Measurements from ENCODE around the gene LILRA2.
"Not testable (repeated sequence)": the region's sequence is repeated elsewhere in the genome, so short reads cannot be mapped to it uniquely, and the experiment has no call there.

Gene LILRA2

DNA sequence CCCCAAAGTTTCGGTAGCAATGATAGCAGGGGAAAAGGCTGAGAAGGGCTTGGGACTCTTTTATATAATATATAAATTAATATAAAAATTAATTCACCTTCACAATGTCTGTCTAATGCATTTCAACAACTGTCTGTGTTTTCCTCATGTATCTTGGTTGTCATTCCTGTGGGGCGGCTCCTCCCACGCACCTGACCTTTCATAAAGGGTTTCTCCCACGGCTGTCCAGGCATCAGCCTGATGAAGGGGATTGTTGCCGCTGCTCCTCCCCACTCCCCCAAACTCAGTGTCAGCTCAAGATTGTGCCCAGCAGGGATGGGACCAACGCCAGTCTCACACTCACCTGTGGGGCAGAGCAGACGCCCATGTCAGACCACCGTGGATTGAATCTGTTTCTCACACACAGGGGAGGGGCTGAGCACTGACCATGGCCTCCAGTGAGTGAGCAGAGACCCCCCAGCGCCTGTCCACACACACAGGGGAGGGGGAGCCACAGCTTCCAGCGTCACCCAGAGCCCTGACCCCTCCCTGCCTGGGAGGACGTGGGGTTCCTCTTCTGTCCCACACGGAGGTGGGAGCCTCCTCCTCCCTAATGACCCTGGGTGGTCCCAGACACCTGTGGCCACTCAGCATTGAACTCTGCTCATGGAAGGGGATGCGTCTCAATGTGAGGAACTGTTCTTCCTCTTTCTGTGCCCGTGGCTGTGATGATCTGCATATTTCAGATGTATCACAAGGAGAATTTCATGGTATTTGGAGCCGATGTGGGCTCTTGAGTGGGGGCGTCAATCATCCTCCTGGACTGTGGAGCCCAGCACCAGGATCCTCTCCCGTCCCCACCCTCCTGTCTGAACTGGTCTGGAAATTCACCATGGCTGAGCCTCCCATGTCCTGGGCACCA, 1.6 kb upstream of the LILRA2 start:
- not testable (repeated sequence) for DNase-seq (ENCODE audit: low spot score)

- DNase-seq (ENCODE audit: low spot score) = no peak
Observed at GRCh38 chr19:54572696-54573311, 786 bp upstream of the LILRA2 start.

- no peak for DNase-seq (ENCODE audit: low spot score)
Observed at GRCh38 chr19:54574051-54574450, 461 bp downstream of the LILRA2 start.

DNA sequence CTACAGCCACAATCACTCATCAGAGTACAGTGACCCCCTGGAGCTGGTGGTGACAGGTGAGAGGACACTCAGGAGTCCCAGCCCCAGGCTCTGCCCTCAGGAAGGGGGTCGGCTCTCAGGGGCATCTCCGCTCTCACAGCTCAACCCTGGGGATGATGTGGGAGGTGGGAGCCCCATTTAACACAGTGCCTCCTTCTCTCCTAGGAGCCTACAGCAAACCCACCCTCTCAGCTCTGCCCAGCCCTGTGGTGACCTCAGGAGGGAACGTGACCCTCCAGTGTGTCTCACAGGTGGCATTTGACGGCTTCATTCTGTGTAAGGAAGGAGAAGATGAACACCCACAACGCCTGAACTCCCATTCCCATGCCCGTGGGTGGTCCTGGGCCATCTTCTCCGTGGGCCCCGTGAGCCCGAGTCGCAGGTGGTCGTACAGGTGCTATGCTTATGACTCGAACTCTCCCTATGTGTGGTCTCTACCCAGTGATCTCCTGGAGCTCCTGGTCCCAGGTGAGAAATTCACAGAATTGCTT, 1.0 kb downstream of the LILRA2 start:
- DNase-seq (ENCODE audit: low spot score) = no peak

- DNase-seq (ENCODE audit: low spot score) = not testable (repeated sequence)
Observed at GRCh38 chr19:54575205-54575604, 1.6 kb downstream of the LILRA2 start.

DNA sequence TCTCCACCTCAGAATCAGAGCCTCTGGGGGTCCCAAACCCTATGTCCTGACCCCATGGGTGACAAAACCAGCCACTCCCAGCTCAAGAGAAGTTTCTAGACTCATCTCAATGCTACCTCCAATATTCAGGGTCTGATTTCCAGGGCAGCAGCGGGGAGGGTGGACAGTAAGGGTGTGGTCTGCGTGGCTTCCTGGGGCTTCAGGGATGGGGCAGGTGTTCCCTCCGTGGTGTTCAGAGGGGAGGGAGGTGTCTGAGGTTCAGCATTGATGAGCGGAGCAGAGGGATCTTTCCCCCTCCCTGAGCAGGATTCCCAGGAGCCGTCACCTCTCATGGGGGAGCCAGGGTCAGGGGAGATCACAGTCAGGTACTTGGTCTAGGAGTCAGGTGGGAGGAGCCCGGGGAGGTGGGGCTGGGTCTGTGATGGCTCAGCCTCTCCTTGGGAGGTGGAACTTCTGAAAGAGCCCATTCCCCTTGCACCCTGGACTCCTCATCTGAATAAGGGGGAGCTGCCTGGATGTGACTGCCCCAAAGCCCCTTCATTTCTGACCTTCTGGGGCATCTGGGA, 2.9 kb downstream of the LILRA2 start:
- DNase-seq (ENCODE audit: low spot score) = no peak

DNA sequence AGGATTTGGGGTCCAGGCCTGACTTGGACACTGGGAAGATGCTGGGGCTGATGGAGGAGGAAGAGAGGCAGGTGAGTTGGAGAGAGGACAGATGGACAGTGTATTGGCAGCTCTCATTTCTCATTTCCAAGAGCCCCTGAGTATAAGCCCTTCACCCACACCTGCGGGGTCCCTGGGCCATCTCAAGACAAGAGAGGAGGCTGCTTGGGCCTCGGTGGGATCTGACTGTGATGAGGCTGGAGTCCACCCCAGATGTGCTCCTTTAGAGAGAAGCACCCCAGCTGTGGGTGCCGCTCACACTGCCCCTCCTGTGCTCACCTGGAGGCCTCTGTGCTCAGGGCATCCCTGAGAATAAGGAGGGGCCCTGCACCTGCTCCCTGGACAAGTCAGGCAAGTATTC, 3.7 kb downstream of the LILRA2 start:
- DNase-seq (ENCODE audit: low spot score) = no peak

DNA sequence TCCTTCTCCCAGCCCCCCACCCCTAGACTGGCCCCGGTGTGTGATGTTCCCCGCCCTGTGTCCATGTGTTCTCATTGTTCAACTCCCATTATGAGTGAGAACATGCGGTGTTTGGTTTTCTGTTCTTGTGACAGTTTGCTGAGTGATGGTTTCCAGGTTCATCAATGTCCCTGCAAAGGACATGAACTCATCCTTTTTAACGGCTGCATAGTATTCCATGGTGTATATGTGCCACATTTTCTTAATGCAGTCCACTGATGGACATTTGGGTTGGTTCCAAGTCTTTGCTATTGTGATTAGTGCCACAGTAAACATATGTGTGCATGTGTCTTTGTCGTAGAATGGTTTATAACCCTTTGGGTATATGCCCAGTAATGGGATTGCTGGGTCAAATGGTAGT, 4.7 kb downstream of the LILRA2 start:
- DNase-seq (ENCODE audit: low spot score) = not testable (repeated sequence)

DNA sequence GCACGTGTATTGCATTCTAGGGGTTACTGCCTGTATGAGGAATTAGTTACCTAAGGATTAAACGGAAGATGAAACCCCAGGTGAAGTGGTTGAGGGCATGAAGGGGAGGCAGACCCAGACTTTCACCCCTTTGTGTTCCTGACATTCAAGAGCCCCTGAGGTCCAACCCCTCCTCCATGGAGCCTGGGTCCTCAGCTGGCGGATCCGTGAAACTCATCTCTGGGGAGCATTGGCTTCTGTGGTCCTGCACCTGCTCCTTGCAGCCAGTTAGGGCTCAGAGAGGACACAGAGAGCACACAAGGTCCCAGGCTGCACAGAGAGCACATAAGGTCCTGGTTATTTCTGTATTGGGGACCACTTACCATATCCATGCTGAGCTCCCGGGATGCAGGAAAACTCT, 12.8 kb downstream of the LILRA2 start:
- DNase-seq (ENCODE audit: low spot score) = no peak

DNA sequence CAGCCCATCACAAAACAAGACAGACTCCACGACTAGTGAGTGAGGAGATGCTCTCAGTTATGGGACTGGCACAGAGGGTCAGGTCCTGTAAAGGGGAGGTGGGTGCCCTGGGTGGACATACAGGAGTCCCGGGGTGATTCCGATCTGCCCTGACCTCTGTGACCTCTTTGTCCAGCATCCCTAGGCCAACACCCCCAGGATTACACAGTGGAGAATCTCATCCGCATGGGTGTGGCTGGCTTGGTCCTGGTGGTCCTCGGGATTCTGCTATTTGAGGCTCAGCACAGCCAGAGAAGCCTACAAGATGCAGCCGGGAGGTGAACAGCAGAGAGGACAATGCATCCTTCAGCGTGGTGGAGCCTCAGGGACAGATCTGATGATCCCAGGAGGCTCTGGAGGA, 13.4 kb downstream of the LILRA2 start:
- DNase-seq (ENCODE audit: low spot score) = no peak

- DNase-seq (ENCODE audit: low spot score) = not testable (repeated sequence)
Observed at GRCh38 chr19:54593445-54593844, 19.9 kb downstream of the LILRA2 start, which contains the start of gene LILRA1. TSS of gene LILRA1 (plus strand) at chr19:54593632. CDS start at chr19:54594245, 613 bp downstream.

DNA sequence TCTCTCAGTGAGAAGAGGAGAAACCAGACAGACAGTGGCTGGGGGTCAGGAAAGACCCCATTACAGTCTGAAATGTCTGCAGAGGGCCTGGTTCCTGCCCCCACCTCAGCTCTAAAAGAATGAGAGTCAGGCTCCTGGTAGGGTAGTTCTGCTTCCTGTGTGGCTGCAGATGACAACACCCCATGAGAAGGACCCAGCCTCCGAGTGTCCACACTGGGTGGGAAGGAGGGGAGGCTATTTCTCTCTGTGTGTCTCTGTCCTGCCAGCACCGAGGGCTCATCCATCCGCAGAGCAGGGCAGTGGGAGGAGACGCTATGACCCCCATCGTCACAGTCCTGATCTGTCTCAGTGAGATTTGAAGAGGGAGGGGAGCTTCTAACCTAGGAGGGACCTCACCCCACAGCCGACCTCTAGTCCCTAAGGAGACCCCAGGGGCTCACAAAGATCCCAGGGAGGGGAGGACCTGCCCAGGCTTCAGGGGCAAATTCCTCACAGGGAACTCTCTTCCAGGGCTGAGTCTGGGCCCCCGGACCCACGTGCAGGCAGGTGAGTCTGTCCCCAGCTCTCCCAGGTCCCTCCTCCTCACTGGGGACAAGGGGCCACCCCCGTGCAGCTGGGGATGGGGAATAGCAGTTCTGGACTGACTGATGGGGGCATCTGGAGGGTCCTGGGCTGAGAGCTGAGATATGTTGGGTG, 20.5 kb downstream of the LILRA2 start:
- not testable (repeated sequence) for DNase-seq (ENCODE audit: low spot score)

DNA sequence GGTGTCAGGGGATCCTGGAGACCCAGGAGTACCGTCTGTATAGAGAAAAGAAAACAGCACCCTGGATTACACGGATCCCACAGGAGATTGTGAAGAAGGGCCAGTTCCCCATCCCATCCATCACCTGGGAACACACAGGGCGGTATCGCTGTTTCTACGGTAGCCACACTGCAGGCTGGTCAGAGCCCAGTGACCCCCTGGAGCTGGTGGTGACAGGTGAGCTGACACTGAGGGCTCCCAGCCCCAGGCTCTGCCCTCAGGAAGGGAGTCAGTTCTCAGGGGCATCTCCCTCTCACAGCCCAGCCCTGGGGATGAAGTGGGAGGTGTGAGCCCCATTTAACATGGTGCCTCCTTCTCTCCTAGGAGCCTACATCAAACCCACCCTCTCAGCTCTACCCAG, 21.1 kb downstream of the LILRA2 start:
- no peak for DNase-seq (ENCODE audit: low spot score)

DNA sequence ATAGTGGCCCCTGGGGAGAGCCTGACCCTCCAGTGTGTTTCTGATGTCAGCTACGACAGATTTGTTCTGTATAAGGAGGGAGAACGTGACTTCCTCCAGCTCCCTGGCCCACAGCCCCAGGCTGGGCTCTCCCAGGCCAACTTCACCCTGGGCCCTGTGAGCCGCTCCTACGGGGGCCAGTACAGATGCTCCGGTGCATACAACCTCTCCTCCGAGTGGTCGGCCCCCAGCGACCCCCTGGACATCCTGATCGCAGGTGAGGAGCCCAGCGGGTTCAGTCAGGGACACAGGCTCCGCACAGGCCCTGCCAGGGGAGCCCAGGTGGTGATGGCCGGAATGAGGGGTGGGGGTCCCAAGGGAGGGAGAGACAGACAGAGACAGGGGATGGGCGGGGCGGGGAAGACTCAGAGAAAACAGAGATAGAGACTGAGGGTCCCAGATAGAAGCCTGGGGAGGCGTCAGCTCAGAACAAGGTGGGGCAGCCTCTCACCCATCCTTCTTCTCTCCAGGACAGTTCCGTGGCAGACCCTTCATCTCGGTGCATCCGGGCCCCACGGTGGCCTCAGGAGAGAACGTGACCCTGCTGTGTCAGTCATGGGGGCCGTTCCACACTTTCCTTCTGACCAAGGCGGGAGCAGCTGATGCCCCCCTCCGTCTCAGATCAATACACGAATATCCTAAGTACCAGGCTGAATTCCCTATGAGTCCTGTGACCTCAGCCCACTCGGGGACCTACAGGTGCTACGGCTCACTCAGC, 22.3 kb downstream of the LILRA2 start:
- not testable (repeated sequence) for DNase-seq (ENCODE audit: low spot score)

GRCh38 chr19:54600212-54600611, 26.6 kb downstream of the LILRA2 start:
- DNase-seq (ENCODE audit: low spot score) = no peak

DNA sequence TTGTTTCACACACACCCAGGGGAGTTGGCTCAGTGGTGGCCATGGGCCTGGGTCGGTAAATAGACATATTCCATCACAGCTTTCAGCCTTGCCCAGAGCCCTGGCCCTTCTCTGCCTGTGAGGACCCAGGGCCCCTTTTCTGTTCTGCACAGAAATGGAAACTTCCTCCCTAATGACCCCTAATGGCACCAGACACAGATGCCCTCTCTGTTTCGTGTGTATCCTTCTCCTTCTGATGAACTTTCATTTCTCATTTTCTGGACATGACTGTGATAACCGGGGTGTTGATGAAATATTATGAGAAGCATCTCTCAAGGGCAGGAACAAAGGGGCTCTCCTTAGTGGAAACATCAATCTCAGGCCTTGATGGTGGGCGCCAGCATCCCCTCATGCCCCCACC, 32.6 kb downstream of the LILRA2 start:
- DNase-seq (ENCODE audit: low spot score) = no peak

GRCh38 chr19:54606891-54607784, 33.5 kb downstream of the LILRA2 start:
- DNase-seq (ENCODE audit: low spot score) = no peak

- no peak for DNase-seq (ENCODE audit: low spot score)
Observed at GRCh38 chr19:54607785-54608150, 34.2 kb downstream of the LILRA2 start.

- no peak for DNase-seq (ENCODE audit: low spot score)
Observed at GRCh38 chr19:54608205-54608604, 34.6 kb downstream of the LILRA2 start.

GRCh38 chr19:54608792-54609191, 35.2 kb downstream of the LILRA2 start:
- DNase-seq (ENCODE audit: low spot score) = no peak

Measured in AG20443 (cell line).